Peyer's patch (tissue), 4 donors: ENCODE measurements around the gene CPSF4L. TPM values are rescaled to one million over a fixed set of nuclear protein-coding genes. Genes with fewer than 3 reads are reported as not detected.
A peak's percentile ranks its signal among the peaks of the same experiment; 100 is the strongest.
"Not testable (repeated sequence)": the region's sequence is repeated elsewhere in the genome, so short reads cannot be mapped to it uniquely, and the experiment has no call there.

ENCODE experiments used
- DNase-seq, 3 donors: peaks; one replicate each; pipeline ENCODE4 v3.0.0-alpha.2; 2017 to 2019
- H3K27ac ChIP-seq, 4 donors: fragments of 200-600 bp; sonication (generic); one replicate each; pipeline ENCODE4 v1.5.1; 2016 to 2019
- H3K27me3 ChIP-seq, 2 donors: fragments of 200-600 bp; sonication (generic); one replicate each; pipeline ENCODE4 v1.5.1; 2019
- H3K36me3 ChIP-seq, 3 donors: fragments of 200-600 bp; sonication (generic); one replicate each; pipeline ENCODE4 v1.5.1; 2016 to 2019
- H3K4me1 ChIP-seq, 4 donors: fragments of 200-600 bp; sonication (generic); one replicate each; pipeline ENCODE4 v1.5.1; 2016 to 2019
- H3K4me3 ChIP-seq, 4 donors: fragments of 200-600 bp; sonication (generic); 1 replicate in 3 of 4; 2 replicates in 1 of 4; pipeline ENCODE4 v1.5.1; 2016 to 2019; ENCODE audit warnings: mild to moderate bottlenecking in 1 of 4
- H3K9me3 ChIP-seq, 4 donors: fragments of 200-600 bp; sonication (generic); one replicate each; pipeline ENCODE4 v1.5.1; 2016 to 2019; ENCODE audit warnings: mild to moderate bottlenecking in 1 of 4
- CTCF ChIP-seq, 6 experiments: fragments of 450-650 bp in 4 of 6; fragments of 200-600 bp in 2 of 6; sonication (generic) in 1 of 6; IDR thresholded peaks; one replicate each; pipeline ENCODE4 v1.5.1; 2017 to 2019; ENCODE audit warnings: antibody characterized with exemption in 6 of 6, mild to moderate bottlenecking in 3 of 6, moderate library complexity in 1 of 6
- POLR2A ChIP-seq, 2 donors: fragments of 450-650 bp; IDR thresholded peaks; one replicate each; pipeline ENCODE4 v1.5.1; 2017; ENCODE audit warnings: antibody characterized with exemption in 2 of 2, mild to moderate bottlenecking in 2 of 2, moderate library complexity in 2 of 2
- total RNA-seq, 4 donors: library from RNA; depleted of rRNA; stranded (reverse); fragments of >200 nt; gene quantifications; one replicate each; pipeline ENCODE4 v1.1.0, GENCODE V29; 2016

CPSF4L gene
- total RNA-seq, 4 donors from 2014 or later: not detected

DNA sequence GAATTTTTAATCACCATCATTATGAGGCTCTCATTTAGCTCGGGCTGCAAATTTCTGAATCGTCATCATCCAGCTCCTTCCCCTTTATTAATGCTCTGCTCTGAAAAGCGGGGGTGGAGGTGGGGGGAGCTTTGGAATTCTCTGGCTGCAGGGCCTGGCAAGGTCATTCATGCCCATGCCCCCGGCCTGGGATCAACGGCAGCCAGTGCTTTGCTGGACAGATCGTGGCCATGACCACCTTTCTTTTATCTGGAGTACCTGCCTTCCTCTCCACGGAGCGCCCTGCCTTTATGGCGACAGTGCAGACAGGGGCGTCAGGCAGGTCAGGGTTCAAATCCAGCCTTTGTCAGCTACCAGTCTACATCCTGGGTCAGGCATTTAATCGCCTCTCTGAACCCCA is 5.1 kb upstream of the CPSF4L start:
- H3K27ac ChIP-seq: no peak overlapping the region
- H3K27me3 ChIP-seq: no peaks in the 10 kb centered on the region
- no peak overlapping the region for H3K4me3 ChIP-seq
- TF ChIP-seq POLR2A (IDR thresholded peaks at IDR 0.05) (no peak), CTCF (IDR thresholded peaks at IDR 0.05) (no peak)
- H3K36me3 ChIP-seq: no peaks in the 10 kb centered on the region
- DNase-seq: no peak
- peaks cover 0 to 15% (median 1%) of the 10 kb centered on the region in 4 donors for H3K4me1 ChIP-seq
- no peaks in the 10 kb centered on the region for H3K9me3 ChIP-seq

- H3K27ac ChIP-seq: no peak overlapping the region
- TF ChIP-seq CTCF (IDR thresholded peaks at IDR 0.05): no peak
- TF ChIP-seq POLR2A (IDR thresholded peaks at IDR 0.05): no peak
- DNase-seq: no peak
- H3K4me1 ChIP-seq: peaks cover 0 to 19% (median 2%) of the 10 kb centered on the region in 4 donors
- H3K36me3 ChIP-seq: no peaks in the 10 kb centered on the region
- no peaks in the 10 kb centered on the region for H3K27me3 ChIP-seq
- no peak overlapping the region for H3K4me3 ChIP-seq
- H3K9me3 ChIP-seq: no peaks in the 10 kb centered on the region
Measured at GRCh38 chr17:73265646-73266640, 4.3 kb upstream of the CPSF4L start.

- not testable (repeated sequence) for H3K27me3 ChIP-seq, DNase-seq, H3K36me3 ChIP-seq, H3K27ac ChIP-seq, H3K4me3 ChIP-seq, H3K9me3 ChIP-seq
- peaks cover 0 to 19% (median 2%) of the 10 kb centered on the region in 4 donors for H3K4me1 ChIP-seq
Measured at GRCh38 chr17:73264448-73264847, 2.8 kb upstream of the CPSF4L start.

DNA sequence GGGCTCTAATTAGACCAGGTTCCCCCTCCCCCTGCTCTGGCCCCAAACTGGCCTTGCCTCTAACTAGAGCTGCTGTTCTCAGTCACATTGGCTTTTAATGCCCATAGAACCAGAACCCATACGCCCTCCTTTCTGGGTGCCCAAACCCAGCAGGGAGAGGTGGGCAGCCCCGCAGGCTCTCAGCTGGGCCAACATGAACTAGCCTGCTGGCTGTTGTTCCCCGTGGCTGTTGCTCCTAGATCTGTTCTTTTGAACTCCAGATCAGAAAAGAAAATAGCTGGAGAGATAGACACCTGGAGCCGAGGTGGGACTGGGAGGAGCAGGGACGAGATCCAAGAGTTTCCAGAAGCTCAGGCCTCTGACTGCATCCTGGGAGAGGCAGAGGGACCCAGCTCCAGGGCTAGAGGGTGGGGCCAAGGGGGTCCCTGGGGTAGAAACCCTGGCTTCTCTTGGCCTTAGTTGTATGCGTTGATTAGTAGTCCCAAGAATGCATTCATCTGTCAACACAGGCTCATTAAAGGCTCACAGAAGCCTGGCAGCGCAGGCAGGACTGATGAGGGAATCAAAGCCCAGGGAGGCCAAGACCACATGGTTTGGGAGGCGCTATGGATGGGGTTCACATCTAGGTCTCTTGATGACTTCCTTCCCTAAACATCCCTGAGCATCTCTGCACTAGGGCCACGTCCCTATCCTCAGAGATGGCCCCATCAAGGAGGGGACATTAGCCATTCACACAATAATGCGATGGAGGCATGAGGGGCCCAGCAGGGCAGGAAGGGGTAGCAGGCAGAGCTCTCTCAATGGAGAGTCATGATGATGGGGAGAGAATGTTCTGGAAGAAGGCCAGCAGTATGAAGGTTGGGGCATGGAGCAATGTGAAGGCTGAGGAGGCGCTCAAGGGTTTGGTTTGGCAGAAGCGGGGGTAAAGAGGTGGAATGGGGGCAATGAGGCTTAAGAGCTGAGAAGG is 1.3 kb upstream of the CPSF4L start:
- peak overlapping the region in 2 of 4 donors; percentile 65 to 79 for H3K27ac ChIP-seq
- peaks cover 0 to 19% (median 2%) of the 10 kb centered on the region in 4 donors for H3K4me1 ChIP-seq
- no peaks in the 10 kb centered on the region for H3K36me3 ChIP-seq
- peak overlapping the region in 1 of 4 donors; percentile 19 for H3K4me3 ChIP-seq
- DNase-seq: no peak
- H3K27me3 ChIP-seq: no peaks in the 10 kb centered on the region
- TF ChIP-seq POLR2A (IDR thresholded peaks at IDR 0.05): no peak
- no peak for TF ChIP-seq CTCF (IDR thresholded peaks at IDR 0.05)
- no peaks in the 10 kb centered on the region for H3K9me3 ChIP-seq

GRCh38 chr17:73261952-73262675 is 434 bp upstream of the CPSF4L start:
- no peak for TF ChIP-seq POLR2A (IDR thresholded peaks at IDR 0.05)
- H3K4me3 ChIP-seq: peak overlapping the region in 1 of 4 donors; percentile 19
- no peaks in the 10 kb centered on the region for H3K27me3 ChIP-seq
- H3K36me3 ChIP-seq: no peaks in the 10 kb centered on the region
- H3K9me3 ChIP-seq: no peaks in the 10 kb centered on the region
- peaks cover 0 to 19% (median 2%) of the 10 kb centered on the region in 4 donors for H3K4me1 ChIP-seq
- DNase-seq: peak in 2 of 3 donors; percentile 73 to 81
- H3K27ac ChIP-seq: peak overlapping the region in 3 of 4 donors; percentile 43 to 79 (median 73)

DNA sequence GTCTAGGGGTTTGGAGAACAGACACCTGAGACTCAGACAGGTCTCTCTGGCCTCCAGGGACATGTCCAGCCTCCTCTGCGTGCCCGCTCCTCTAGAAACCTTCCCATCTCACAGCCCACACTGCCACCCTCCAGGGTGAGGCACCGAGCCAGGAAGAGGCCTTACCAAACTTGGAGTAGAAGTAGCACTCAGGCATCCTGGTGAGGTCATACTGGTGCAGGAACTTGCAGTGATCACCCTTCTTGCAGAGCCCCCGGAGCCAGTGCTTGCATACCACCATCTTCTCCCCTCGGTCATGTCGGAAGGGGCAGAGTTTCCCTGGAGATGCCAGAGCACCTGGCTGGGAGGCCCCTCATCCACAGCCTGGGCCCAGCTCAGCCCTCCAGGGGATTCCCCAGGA is 4.2 kb downstream of the CPSF4L start:
- Histone ChIP-seq H3K36me3 (no peaks in the 10 kb centered on the region), H3K4me3 (no peak overlapping the region), H3K9me3 (no peaks in the 10 kb centered on the region), H3K27me3 (no peaks in the 10 kb centered on the region), H3K27ac (no peak overlapping the region), H3K4me1 (peaks cover 0 to 11% (median 2%) of the 10 kb centered on the region in 4 donors)
- no peak for DNase-seq
- TF ChIP-seq POLR2A (IDR thresholded peaks at IDR 0.05): no peak
- TF ChIP-seq CTCF (IDR thresholded peaks at IDR 0.05): no peak
